Right cardiac atrium (tissue), 5 donors: ENCODE results near the gene GADD45B. TPM values are rescaled to one million over a fixed set of nuclear protein-coding genes. Genes with fewer than 3 reads are reported as not detected.
A peak's percentile ranks its signal among the peaks of the same experiment; 100 is the strongest.
"Not testable (repeated sequence)": the region's sequence is repeated elsewhere in the genome, so short reads cannot be mapped to it uniquely, and the experiment has no call there.

ENCODE experiments used
- ATAC-seq, 2 donors: fragments of 200-7000 bp; cut with Tn5 transposase; one replicate each; pipeline versions ENCODE4 v1.8.0 to v1.9.1; 2020; ENCODE audit warnings: moderate library complexity in 2 of 2, mild to moderate bottlenecking in 1 of 2
- DNase-seq, 3 donors: peaks; one replicate each; pipeline ENCODE4 v3.0.0-alpha.2; 2020
- H3K27ac ChIP-seq: one replicate; pipeline ENCODE4 v1.5.1; 2013; ENCODE audit warnings: mild to moderate bottlenecking, low read length, control low read depth, moderate library complexity
- H3K27me3 ChIP-seq: one replicate; pipeline ENCODE4 v1.6.1; 2013; ENCODE audit not compliant: control insufficient read depth, insufficient read depth
- H3K4me1 ChIP-seq: one replicate; pipeline ENCODE4 v1.6.1; 2013; ENCODE audit warnings: low read length; ENCODE audit not compliant: control insufficient read depth, insufficient read depth
- H3K4me3 ChIP-seq: one replicate; pipeline ENCODE4 v1.5.1; 2013; ENCODE audit warnings: low read length, control low read depth
- H3K9me3 ChIP-seq: one replicate; pipeline ENCODE4 v1.6.1; 2013; ENCODE audit warnings: low read length; ENCODE audit not compliant: control insufficient read depth
- WGBS: extraction: QIAGEN DNeasy Blood & Tissue Kit; methylation state at CpG from one replicate; pipeline ENCODE4 v1.1.7; 2013; 5-methylcytosine and 5-hydroxymethylcytosine counted together
- intact Hi-C, 4 donors: fragments of 100-400 bp; cut with DNase I; formaldehyde crosslinking; loops; one replicate each; pipeline versions ENCODE4 v1.11.0 to v1.14.0; 2022 to 2023
- polyA plus RNA-seq: library from polyadenylated mRNA; stranded (reverse); fragments of 200-250 nt; gene quantifications from one replicate; pipeline ENCODE4 v1.2.3, GENCODE V29; 2013
- total RNA-seq, 4 donors: library from RNA; stranded (reverse); fragmentation: NEBNext Ultra II Directional; extraction: Animal tissue kit (Norgen Biotek cat#: 25700); gene quantifications; one replicate each; pipeline ENCODE4 v1.2.1, GENCODE V29; 2021
- donor health status: healthy with polysubstance abuse.
- donor health status: DM: no; HTN: yes; CAD: no.
- donor health status: DM: no; HTN: no; CAD: no.
- donor health status: DM: no; HTN: yes; CAD: no; lungs with severe emphysema.
- donor health status: DM: yes; HTN: yes; CAD: no.

The GADD45B gene
- total and polyA plus RNA-seq, 5 donors = 52.4 to 205 (median 104) TPM

DNA sequence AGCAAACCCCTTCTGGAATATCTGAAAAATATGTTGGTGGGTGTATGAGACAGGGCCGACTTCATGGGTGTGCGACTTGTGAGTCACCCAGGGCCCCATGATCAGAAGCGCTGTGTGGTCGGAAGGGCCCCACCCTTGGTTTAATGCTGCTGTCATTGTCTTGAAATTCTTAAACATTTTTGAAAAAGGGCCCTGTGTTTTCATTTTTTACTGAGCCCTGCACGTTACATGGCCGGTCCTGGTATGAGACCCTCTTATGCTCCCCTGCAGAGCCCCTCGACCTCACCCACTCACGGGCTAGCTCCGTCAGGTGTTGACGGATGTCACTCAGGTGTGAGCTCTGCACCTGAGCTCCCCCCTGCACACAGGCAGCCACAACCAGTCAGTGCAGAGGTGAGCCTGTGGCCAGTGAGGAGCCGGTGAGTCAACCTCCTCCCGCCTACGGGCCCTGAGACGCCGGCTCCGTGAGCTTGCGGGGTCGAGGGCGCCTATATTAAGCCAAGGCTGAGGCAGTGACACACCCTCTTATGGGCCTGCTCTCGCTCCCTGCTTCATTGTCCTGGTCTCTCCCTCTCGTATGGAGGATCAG is 27.7 kb downstream of the GADD45B start:
- Histone ChIP-seq H3K27ac (no peak overlapping the region), H3K9me3 (no peaks in the 10 kb centered on the region), H3K4me3 (no peak overlapping the region), H3K27me3 (no peaks in the 10 kb centered on the region), H3K4me1 (no peaks in the 10 kb centered on the region)
- intact Hi-C loops = no loop called here
- WGBS = 58% methylated on average over 21 of the region's 21 CpGs
- DNase-seq (no peak), ATAC-seq (peak in 1 of 2 donors; percentile 6)

DNA sequence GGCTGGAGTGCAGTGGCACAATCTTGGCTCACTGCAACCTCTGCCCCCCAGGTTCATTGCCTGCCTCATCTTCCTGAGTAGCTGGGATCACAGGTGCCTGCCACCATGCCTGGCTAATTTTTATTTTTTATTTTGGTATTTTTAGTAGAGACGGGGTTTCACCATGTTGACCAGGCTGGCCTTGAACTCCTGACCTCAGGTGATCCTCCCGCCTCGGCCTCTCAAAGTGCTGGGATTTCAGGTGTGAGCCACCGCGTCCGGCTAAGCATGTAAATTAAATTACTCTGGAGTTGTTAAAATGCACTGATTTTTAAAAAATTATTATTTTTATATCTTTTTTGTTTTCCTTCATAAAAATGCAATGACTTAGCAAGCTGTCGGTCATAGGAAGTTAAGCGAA is 30.7 kb downstream of the GADD45B start:
- H3K27ac ChIP-seq, DNase-seq, ATAC-seq, intact Hi-C loops, H3K4me3 ChIP-seq, H3K27me3 ChIP-seq, H3K9me3 ChIP-seq, H3K4me1 ChIP-seq: not testable (repeated sequence)
- WGBS = 83% methylated on average over 8 of the region's 8 CpGs

DNA sequence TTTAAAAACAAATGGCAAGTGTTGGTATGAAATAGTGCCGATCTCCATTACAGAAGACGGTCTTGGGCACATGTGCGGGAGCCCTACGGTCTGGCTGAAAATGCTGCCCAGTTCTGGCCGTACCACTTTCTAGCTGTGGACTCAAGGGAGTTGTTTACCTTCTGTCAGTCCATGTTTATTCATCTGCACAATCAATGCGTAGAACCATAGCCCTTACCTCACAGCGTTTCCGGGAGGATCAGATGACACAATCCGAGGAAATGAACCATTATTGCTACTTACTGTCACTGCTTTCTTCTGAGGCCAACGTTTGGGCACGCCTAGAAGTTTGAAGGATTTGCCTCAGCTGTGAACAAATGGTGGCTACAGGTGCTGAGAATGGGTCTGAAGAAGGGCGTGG is 31.2 kb downstream of the GADD45B start:
- Histone ChIP-seq H3K4me3 (no peak overlapping the region), H3K27ac (no peak overlapping the region), H3K4me1 (no peaks in the 10 kb centered on the region), H3K27me3 (no peaks in the 10 kb centered on the region), H3K9me3 (no peaks in the 10 kb centered on the region)
- no peak for DNase-seq
- intact Hi-C loops = no loop called here
- ATAC-seq = peak in 1 of 2 donors; percentile 58
- 35% methylated on average over 12 of the region's 12 CpGs for WGBS

DNA sequence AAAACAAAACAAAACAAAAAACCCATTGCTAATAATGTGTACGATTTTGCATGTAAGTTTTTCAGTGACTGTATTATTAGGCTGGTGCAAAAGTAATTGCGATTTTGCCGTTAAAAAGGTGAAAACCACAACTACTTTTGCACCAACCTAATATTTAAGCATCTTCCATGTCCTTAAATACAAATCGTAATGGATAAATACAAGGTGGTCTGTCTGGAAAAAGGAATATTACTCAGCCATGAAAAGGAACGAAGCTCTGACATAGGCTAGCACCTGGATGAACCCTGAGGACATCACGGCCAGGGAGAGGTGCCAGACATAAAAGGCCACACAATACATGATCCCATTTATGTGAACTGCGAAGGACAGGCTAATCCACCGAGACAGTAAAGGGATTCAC is 33.2 kb downstream of the GADD45B start:
- DNase-seq = peak in 1 of 3 donors; percentile 19
- 95% methylated on average over 8 of the region's 8 CpGs for WGBS

DNA sequence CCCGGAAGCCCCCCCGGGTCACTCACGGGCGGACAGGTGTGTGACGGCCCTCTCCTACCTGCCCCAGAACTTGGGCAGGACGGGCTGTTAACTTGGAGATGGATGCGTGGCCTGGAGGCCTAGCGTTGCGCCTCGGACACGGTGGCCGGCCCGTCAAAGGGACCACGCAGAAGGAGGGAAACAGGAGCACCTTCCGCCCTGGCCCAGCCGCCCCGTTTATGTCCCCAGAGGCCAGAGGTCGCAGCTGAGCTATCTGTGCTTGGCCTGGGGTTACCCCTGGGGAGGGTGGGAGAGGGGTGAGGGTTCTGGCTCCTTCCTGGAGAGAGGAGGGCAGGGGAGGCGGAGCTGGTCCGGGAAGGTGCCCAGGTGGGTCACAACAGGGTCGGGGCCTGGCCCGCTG is 35.6 kb downstream of the GADD45B start:
- H3K27me3 ChIP-seq = no peaks in the 10 kb centered on the region
- no peak overlapping the region for H3K4me3 ChIP-seq
- WGBS = 89% methylated on average over 22 of the region's 22 CpGs
- no peaks in the 10 kb centered on the region for H3K9me3 ChIP-seq
- no peak overlapping the region for H3K27ac ChIP-seq
- ATAC-seq (peak in 1 of 2 donors; percentile 22), DNase-seq (peak in 1 of 3 donors; percentile 47)
- intact Hi-C loops = no loop called here
- H3K4me1 ChIP-seq = no peaks in the 10 kb centered on the region

More for the DNA sequence above, 33.2 kb downstream of the GADD45B start:
- Histone ChIP-seq H3K4me3 (no peak overlapping the region), H3K4me1 (no peaks in the 10 kb centered on the region), H3K27me3 (no peaks in the 10 kb centered on the region), H3K27ac (no peak overlapping the region), H3K9me3 (no peaks in the 10 kb centered on the region)
- intact Hi-C loops = no loop called here
- no peak for ATAC-seq

DNA sequence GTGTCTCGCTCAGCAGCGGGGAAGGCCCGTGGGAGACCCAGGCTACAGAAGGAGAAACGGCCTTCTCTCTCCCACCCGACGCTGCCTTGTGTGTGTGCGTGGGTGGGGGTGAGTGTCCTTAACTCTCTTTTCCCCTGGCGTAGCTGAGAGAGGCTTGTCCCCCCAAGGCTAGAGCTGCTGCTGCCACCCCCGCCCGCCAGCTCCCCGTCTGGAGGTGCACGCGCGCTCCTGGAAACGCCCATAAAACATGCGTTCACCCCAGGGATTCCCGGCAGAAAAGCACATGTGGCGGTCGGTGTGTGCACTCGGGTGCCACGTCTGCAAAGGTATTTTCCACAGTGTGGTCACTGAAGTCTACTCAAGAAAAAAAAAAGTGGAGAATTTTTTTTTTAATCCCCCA is 36.1 kb downstream of the GADD45B start:
- Histone ChIP-seq H3K4me3 (no peak overlapping the region), H3K27me3 (no peaks in the 10 kb centered on the region), H3K9me3 (no peaks in the 10 kb centered on the region), H3K4me1 (no peaks in the 10 kb centered on the region), H3K27ac (no peak overlapping the region)
- intact Hi-C loops = no loop called here
- WGBS = 90% methylated on average over 21 of the region's 21 CpGs
- DNase-seq (peak in 1 of 3 donors; percentile 31), ATAC-seq (no peak)

DNA sequence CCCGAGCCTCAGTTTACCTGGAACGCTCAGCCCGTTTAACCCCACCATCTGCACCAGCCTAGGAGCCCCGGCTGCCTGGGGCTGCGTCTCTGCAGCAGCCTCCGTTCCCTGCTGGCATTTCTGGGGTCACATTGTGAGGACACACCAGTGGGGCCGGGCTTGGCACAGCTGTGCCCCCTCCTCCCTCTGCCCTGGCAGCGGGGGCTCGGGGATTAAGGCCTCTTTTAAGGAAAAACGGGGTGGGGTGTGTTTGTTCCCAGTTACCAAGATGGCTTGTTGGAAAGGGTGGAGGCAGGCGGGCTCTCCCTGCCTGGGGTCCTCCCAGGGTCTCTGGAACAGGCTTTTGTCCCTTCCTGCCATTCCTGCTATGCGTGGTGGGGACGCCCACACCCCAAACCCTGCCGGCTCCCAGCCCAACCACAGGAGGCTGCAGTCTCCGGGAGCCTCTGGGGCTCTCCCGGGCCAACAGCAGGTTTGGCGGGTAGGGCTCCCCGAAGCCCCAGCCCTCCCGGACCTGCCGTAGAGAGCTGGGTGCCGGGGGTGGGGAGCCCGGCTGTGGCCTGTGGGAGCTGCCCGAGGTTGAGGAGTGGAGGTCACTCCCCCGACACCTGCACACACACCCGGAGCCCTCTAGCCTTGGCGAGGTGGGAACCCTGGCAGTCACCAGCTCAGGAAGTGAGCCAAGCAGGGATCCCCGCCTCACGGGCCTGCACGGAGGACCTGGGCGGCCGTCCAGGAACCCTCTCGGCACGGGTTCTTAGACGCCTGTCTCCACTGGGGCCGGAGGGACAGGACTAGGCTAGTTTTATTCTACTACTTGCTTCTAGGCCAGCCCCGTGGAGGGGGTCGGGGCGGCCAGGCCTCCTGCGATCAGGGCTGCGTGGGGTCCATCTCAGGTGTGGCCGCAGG is 36.9 kb downstream of the GADD45B start:
- intact Hi-C loops = no loop called here

DNA sequence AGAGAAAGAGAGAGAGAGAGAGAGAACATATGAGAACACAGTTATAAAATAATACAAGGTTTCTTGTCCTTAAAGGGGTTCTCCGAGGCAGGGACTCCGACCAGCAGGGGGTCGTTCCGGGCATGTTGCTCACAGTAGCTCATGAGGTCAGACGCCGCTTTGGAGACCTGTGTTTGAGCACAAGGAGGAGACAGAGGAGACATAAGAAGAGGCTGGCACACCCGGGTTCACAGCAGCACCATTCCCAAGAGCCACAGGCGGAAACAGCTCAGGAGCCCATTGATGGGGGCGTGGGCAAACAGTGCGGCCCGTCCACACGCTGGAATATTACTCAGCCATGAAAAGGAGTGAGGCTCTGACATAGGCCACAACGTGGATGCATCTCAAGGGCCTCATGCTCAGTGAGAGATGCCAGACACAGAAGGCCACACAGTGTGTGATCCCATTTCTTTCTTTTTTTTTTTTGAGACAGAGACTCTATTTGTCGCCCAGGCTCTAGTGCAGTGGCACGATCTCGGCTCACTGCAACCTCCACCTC is 39.1 kb downstream of the GADD45B start:
- Histone ChIP-seq H3K4me1 (no peaks in the 10 kb centered on the region), H3K27ac (no peak overlapping the region), H3K27me3 (no peaks in the 10 kb centered on the region), H3K4me3 (no peak overlapping the region), H3K9me3 (no peaks in the 10 kb centered on the region)
- intact Hi-C loops = no loop called here
- DNase-seq = peak in 1 of 3 donors; percentile 16
- ATAC-seq = no peak
- WGBS = 95% methylated on average over 16 of the region's 16 CpGs

More for the DNA sequence above, 36.9 kb downstream of the GADD45B start:
- 56% methylated on average over 41 of the region's 41 CpGs for WGBS
- no peaks in the 10 kb centered on the region for H3K27me3 ChIP-seq
- DNase-seq (peak in 2 of 3 donors; percentile 30 to 61), ATAC-seq (peak; percentile 33 to 50)
- no peaks in the 10 kb centered on the region for H3K9me3 ChIP-seq
- no peak overlapping the region for H3K4me3 ChIP-seq
- no peak overlapping the region for H3K27ac ChIP-seq
- no peaks in the 10 kb centered on the region for H3K4me1 ChIP-seq

DNA sequence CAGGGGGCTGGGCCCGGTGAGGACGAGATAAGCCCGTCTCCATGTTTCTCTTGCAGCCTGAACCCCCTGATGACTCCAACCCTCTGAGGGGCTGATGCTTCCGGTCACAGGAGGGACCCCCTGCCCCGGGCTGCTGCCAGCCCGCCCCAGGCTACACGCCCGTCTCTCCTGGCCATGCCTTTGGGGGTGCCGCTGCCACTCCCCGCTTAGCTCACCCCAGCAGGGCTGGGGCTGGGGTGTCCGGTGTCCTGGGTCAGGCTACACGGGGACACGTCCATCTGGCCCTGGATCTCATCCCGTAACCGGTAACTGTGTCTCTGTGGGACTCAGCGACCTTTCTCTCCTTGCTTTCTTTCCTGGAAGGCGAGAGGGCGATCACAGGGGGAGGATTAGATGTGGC is 40.8 kb downstream of the GADD45B start:
- intact Hi-C loops = no loop called here
- Histone ChIP-seq H3K4me3 (no peak overlapping the region), H3K27me3 (no peaks in the 10 kb centered on the region), H3K27ac (no peak overlapping the region), H3K9me3 (no peaks in the 10 kb centered on the region), H3K4me1 (no peaks in the 10 kb centered on the region)
- peak in 1 of 3 donors; percentile 22 for DNase-seq
- WGBS = 73% methylated on average over 18 of the region's 18 CpGs
- ATAC-seq = no peak

DNA sequence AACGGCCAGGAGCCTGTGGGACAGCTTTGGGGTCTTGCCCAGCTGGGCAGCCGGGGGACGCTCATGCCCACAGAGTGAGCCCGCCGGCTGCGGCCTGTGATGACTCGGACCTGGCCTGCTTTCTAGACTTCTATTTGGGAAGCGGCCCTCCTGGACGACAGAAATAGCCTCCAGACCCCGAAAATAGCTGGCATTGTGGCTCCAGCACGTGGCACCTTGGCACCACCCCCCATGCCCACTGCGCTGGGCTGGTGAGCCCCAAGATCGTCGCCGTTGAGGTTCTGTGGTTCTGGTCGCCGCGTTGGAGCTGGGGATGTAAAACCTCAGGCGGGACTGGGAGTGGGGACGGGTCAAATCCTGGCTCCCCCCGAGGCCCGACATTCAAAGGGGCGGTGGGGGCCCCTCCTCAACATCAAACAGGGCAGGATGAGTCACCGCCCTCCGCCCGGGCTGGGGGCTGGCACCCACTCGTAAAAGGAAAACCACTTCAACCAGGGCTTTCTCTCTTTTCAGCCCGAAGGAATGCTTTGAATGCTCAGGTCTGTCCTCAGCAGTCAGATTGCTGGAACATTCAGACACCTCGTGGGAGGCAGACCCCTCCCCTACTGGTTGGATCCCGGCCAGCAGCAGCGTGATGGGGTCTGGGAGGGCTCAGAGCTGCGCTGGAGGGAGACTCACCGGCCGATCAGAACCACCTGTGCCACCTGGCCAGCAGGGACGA is 42.1 kb downstream of the GADD45B start:
- H3K4me1 ChIP-seq = no peaks in the 10 kb centered on the region
- H3K27ac ChIP-seq = no peak overlapping the region
- H3K4me3 ChIP-seq = no peak overlapping the region
- WGBS = 55% methylated on average over 35 of the region's 35 CpGs
- H3K9me3 ChIP-seq = no peaks in the 10 kb centered on the region
- intact Hi-C loops = no loop called here
- H3K27me3 ChIP-seq = no peaks in the 10 kb centered on the region
- ATAC-seq (peak in 1 of 2 donors; percentile 25), DNase-seq (peak in 2 of 3 donors; percentile 47 to 67)
